KOPT-K1 (cell line): ENCODE data around the gene GNPTG.
"Not testable (repeated sequence)": the region's sequence is repeated elsewhere in the genome, so short reads cannot be mapped to it uniquely, and the experiment has no call there.

ENCODE experiments used
- H3K27ac ChIP-seq: fragments of 200-600 bp; sonication (generic); 2 replicates; pipeline ENCODE4 v1.5.1; 2016; ENCODE audit warnings: antibody characterized with exemption, mild to moderate bottlenecking, low read depth, low read length; ENCODE audit not compliant: poor library complexity, severe bottlenecking
- H3K36me3 ChIP-seq: fragments of 200-600 bp; sonication (generic); 2 replicates; pipeline ENCODE4 v1.5.1; 2017; ENCODE audit warnings: antibody characterized with exemption, mild to moderate bottlenecking, low read length, moderate library complexity; ENCODE audit not compliant: insufficient read depth
- H3K9me3 ChIP-seq: fragments of 200-600 bp; sonication (generic); 2 replicates; pipeline ENCODE4 v1.5.1; 2017; ENCODE audit warnings: antibody characterized with exemption, low read length, mild to moderate bottlenecking; ENCODE audit not compliant: insufficient read depth, poor library complexity, severe bottlenecking

GNPTG gene

DNA sequence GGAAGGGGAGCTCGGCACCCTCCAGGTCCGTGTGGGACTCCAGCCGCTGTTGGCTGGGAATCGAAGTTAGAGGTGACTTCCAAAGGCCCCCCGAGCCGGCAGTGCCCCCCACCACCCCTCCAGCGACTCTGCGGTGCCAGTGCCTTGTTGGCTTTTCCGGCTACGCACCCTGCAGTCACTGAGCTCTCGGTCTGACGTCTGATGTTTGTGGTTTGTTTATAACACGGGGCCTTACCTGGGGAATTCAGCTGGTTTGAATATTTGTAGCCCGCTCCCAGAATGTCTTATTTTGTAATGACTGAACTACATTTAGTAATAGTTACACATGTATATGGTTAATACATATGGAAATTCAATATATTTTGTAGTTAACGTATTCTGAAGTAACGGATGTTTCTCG is 25.3 kb upstream of the GNPTG start:
- Histone ChIP-seq H3K36me3 (peaks cover 55% of the 10 kb centered on the region), H3K27ac (no peak overlapping the region), H3K9me3 (no peaks in the 10 kb centered on the region)

DNA sequence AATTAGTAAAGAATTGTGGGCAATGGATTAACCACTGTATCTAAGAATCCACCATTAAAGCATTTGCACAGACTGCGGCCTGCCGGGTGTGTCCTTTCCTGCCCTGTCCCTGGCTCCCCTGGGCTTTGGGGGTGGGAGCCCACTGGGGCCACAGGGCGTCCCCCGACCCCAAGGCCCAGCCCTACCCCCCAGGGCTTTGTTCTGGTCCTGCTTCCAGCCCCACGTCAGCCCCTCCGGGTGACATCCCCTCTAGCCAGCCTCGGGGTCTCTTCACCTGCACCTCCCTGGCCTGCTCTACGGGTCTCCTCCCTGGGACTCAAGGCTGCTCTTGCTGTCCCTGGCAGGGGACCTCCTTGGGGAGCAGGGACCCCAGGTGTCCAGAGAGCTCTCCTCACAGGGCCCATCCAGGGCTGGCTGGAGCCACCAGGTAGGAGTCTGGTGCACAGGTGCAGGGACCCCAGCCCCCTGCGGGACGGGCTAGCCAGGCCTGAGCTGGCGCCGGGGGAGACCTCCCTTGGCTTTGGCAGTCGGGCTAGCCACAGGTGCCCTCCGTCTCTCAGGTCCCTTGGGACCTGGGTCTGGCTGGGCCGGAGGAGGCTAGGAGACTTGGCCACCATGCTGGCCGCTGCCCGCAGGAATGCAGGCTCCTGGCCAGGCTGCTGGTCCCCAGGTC is 24.6 kb upstream of the GNPTG start:
- no peaks in the 10 kb centered on the region for H3K9me3 ChIP-seq
- peaks cover 48% of the 10 kb centered on the region for H3K36me3 ChIP-seq
- no peak overlapping the region for H3K27ac ChIP-seq

DNA sequence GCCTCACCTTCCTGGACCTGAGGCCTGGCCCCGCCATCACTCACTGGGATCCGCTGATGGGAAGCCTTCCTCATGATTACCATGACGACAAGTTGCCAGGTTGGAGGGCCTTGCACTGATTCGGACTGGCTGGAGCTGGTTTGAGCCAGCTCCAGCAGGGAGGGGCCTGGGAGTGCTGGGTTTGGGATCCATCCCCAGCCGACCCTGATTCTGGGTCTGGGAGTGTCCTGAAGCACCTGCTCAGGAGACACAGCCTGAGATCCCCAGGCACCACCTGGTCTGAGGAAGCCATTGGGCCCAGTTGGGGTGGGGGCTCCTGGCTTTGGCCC is 24.1 kb upstream of the GNPTG start:
- H3K36me3 ChIP-seq: peaks cover 43% of the 10 kb centered on the region
- H3K9me3 ChIP-seq: no peaks in the 10 kb centered on the region
- H3K27ac ChIP-seq: no peak overlapping the region

DNA sequence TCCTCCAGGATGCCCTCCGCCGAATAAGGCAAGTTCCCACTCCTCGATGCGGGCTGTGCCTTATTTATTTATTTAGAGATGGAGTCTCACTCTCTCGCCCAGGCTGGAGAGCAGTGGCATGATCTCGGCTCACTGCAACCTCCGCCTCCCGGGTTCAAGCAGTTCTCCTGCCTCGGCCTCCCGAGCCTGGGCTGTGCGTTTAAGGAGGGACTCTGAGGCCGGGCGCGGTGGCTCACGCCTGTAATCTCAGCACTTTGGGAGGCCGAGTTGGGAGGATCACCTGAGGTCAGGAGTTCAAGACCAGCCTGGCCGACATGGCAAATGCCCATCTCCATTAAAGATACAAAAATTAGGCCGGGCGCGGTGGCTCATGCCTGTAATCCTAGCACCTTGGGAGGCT is 23.6 kb upstream of the GNPTG start:
- peaks cover 37% of the 10 kb centered on the region for H3K36me3 ChIP-seq
- not testable (repeated sequence) for H3K27ac ChIP-seq, H3K9me3 ChIP-seq

DNA sequence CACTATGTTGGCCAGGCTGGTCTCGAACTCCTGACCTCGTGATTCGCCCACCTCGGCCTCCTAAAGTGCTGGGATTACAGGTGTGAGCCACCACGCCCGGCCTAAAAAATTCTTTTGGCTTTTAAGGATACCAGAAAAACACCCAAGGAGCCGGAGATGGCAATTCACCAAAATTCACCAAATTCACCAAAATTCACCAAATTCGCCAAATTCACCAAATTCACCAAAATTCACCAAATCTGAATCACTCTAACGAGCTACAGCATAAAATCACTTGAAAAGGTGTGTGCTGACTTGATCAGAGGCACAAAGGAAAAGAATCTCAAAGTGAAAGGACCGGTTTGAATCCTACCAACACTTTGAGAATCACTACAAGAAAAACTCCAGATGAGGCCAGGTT is 22.8 kb upstream of the GNPTG start:
- H3K9me3 ChIP-seq: not testable (repeated sequence)
- H3K36me3 ChIP-seq: peaks cover 29% of the 10 kb centered on the region

DNA sequence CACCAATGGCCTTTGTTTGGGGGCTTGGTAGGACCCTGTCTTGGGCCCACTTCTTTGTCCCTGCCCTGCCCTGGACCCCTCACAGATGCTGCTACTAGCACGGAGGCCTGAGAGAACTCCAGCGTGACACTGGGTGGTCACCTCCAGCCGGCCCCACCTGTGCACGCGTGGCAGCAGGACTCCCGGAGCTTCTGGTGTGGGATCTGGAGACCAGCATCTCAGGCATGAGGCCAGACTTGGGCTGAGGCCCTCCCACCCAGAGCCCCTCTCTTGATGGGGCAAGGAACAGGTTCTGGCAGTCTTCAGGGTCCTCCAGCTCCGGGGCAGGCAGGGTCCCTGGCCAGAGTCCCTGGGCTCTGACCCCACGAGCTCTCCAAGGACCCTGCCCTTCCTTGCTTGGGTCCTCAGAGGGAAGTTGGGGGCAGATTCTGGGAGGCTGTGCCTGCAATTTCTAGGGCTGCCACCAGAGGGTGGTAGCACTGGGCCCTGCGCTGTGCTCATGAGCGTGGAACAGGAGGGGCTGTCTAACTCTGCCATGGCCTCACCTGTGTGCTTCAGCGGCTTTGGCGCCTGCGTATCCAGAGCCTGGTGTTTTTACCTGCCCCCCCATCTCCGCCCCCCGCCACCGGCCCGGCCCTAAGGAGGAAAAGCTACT is 21.3 kb upstream of the GNPTG start:
- Histone ChIP-seq H3K27ac (no peak overlapping the region), H3K9me3 (no peaks in the 10 kb centered on the region), H3K36me3 (peaks cover 15% of the 10 kb centered on the region)

More for the DNA sequence above, 22.8 kb upstream of the GNPTG start:
- H3K27ac ChIP-seq: not testable (repeated sequence)

DNA sequence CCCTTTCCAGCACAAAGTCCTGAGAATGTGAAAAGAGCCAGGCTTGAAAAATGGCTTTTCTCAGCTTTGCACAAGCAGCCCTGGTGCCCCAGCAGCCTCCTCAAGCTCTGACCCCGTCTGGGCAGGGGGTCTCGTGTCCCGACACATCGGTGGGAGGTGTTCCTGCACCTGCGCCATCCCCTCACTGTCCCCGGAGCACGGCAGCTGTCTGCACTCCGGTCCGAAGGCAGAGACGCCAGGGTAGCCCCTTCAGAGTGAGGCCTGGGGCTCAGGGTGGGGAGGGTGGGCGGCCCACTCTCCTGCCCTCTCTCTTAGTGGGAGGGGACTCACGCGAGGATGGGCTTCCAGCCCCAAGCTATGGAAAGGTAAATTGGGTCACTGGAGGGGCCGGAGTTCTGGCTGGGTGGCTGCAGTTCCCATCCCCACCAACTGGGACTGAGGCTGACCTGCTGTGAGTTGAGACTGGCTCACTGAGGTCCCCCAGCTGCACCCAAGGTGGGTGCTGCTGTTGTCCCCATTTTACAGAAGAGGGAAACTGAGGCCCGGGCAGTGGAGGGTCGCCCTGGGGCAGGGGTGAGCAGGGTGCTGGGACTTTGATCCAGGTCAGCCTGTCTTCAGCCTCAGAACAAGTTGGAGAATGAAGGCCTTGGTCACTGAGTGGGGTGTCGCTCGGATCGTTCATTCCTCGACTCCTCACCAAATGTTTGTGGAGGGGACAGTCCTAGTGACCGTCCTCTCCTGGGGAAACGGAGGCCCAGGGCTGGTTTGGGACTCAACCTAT is 20.6 kb upstream of the GNPTG start:
- no peak overlapping the region for H3K27ac ChIP-seq
- H3K36me3 ChIP-seq: 0 out of 2 replicates have a peak, but pooled peaks cover 7% of the 10 kb centered on the region
- no peaks in the 10 kb centered on the region for H3K9me3 ChIP-seq

DNA sequence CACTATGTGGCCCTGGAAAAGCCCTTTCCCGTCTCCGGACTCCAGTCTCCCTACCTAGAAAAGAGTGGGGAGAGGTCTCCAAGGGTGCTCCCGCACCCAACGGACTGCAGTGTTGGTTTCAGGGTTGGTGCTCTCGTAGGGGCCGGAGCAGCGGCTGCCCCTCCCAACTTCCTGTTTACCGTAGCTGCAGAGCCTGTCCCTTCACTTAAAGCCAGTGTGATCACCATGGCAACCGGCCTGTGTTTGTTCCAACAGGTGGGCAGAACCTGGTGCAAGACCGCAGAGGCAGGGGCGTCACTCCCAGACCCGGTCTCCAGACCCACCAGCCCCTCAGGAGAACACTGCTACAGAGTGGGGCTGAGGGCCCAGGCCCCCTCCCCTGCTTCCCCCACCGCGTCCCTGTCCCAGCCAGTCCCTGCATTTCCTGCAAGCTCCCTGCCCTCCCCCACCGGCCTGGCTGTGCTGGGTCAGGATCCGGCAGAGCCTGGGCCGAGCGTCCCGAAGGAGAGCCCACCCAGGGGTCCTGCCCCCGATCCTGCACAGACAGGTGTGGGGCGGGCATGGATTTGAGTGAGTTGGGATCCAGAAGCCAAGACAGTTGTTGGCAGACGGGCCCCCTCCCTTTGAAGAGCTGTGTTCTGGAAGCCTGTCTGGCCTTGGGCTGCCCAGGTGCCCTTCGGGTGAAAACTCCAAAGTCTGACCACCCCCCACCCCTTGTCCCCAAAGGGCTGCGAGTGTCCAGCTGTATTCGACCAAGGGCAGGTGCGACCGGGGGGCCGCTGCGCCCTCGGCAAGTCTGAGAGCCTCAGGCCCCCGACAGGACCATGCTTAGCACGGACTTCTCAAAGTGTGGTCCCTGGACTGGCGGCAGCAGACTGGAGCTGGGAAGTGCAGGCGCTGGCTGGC is 19.8 kb upstream of the GNPTG start:
- Histone ChIP-seq H3K9me3 (no peaks in the 10 kb centered on the region), H3K36me3 (0 out of 2 replicates have a peak, but pooled peaks cover 6% of the 10 kb centered on the region), H3K27ac (no peak overlapping the region)

DNA sequence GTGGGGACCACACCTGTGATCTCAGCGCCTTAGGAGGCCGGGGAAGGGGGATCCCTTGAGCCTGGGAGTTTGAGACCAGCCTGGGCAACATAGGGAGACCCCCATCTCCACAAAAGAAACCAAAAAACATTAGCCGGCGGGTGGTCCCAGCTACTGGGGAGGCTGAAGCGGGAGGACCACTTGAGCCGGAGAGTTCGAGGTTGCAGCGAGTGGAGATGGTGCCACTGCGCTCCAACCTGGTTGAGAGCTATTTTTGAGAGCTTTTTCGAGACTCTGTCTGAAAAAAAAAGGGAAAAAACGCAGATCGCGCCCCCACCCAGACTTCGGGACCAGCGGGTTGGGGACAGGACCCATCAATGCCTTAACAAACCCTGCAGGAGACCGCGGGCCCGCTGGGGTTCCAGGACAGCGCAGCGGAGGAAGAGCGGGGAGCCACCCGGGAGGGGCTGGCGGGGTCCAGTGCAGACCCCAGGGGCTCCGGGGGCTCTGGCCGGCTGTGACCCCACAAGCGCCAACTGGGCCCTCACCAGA is 19.0 kb upstream of the GNPTG start:
- Histone ChIP-seq H3K27ac (no peak overlapping the region), H3K9me3 (no peaks in the 10 kb centered on the region), H3K36me3 (no peaks in the 10 kb centered on the region)

DNA sequence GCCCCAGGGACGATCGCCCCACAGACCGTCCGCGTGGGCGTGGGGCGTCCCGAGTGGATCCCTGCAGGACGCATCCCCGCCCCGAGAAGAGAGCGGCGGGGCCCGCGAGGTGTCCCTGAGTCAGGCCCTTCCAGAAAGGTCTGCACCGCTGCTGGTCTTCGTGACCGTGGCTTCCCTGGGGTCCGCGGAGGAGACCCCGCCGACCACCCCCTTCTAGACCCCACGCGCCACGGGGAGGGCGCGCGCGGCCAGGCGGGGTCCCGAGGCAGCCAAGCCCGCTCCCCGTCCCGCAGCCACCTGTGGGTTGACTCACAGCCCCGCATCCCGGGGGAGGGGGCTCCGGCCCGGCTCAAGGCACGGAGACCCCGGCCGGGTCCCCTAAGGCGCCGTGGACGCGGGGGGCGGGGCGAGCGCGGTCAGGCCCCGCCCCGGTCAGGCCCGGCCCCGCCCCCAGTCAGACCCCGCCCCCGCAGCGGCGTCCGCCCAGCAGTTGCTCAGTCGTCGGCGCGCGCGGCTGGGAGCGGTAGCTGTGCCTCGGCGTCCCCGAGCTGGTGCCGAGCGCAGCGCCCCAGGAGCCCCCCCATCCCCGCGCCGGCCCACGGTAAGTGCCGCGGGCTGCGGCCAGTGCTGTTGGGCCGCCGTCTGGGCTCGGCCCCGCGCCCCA is 18.4 kb upstream of the GNPTG start, which contains the start of gene BAIAP3:
BAIAP3 (plus strand) TSS at position 497 of the 664 bp plus-strand sequence. CDS start 4,905 bp downstream, outside the sequence.
- H3K36me3 ChIP-seq: no peaks in the 10 kb centered on the region
- no peaks in the 10 kb centered on the region for H3K9me3 ChIP-seq
- H3K27ac ChIP-seq: no peak within 1 kb of the TSS

DNA sequence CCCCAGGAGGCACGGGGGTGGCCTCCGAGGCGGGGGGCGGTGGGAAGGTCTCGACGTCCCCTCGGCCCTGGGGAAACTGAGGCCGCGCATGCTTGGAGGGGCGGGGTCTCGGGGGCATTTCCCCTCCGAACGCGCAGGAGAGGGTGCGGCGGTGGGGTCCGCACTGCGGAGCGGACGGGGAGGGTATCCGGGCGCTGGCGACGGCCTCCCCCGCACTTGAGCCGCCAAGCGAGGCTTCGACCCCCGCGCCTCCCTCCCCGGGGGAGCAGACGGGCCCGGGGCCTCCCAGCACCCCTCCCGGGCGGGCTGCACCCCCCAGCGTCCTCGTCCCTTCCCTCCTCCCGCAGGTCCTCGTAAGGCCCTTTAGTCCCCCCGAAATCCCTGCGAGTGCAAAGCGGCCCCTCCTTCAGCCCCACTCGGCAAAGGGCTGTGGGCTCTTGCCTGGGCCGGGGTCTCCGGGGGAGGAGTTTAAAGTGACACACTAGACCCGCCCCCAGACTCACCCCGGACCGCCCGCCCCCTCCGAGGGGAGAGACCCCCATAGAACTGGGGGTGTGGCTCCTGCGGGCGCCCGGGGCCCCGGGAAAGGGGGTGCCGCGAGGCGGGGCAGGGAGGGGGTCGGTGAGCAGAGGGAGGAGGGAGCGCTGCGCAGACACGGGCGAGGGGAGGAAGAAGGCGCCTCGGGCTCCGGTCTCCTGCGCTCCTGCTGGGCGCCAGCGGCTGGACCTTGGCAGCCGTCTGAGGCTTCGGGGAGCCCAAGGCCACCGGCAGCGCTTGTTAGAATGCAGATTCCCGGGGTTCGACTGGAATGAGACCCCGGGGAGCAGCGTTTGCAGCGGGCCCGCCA is 17.7 kb upstream of the GNPTG start:
- Histone ChIP-seq H3K36me3 (no peaks in the 10 kb centered on the region), H3K27ac (no peak overlapping the region), H3K9me3 (no peaks in the 10 kb centered on the region)

DNA sequence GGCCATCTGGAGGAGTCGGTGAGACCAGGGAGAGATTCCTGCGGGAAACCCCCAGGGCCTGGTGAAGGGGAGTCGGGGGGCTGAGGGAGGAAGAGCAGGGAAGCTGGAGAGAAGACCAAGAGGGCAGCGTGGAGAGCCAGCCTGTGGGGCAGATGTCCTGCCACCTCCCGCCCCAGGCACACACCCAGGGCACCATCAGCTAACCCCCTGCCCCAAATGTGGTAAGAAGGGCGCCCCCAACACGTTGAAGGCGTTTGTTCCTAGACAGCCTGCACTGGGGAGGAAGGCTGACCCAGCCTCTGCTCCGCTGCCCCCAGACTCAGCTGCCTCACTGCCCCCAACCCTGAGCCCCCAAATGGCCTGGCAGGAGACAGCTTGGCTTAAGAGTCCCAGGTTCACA is 17.0 kb upstream of the GNPTG start:
- Histone ChIP-seq H3K9me3 (no peaks in the 10 kb centered on the region), H3K27ac (no peak overlapping the region), H3K36me3 (no peaks in the 10 kb centered on the region)

DNA sequence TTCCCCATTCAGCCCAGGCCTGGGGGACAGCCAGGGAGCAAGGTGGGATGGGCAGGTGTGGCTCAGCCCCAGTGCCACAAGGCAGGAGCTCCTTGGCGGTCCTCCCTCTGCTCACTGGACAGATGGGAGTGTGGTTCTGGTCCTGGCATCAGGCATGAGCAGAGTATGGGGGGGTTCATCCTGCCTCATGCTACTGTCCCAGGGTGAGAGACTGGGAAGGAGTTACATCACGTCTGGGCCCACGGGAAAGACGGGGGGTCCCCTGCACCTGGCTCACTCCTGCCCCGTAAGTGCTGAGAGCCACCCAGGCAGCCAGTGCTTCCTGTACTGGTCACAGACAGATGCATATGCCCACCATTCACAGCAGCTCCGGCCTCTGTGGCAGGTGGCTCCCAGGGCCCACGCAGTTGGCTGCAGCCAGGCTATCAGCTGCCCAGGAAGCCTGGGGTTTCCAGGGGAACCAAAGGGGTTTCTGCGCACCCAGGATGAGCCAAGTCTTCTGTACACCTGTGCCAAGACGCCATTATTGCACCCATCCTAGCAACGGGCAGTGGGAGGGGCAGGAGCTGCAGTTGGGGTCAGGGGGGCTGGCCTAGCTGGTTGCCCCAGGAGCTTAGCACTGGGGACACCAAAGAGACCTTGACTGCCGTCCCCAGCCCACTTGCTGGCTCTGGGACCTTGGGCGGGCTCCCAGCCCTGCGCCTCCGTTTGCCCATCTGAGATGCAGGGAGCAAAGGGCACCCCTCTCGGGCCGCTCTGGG is 16.3 kb upstream of the GNPTG start:
- Histone ChIP-seq H3K9me3 (no peaks in the 10 kb centered on the region), H3K36me3 (no peaks in the 10 kb centered on the region), H3K27ac (no peak overlapping the region)
